RWPE1 (cell line): ENCODE measurements around the gene BUD31.
"Not testable (repeated sequence)": the region's sequence is repeated elsewhere in the genome, so short reads cannot be mapped to it uniquely, and the experiment has no call there.

Source experiments
- CTCF ChIA-PET: fragments of 350-600 bp; sonication (Branson Sonifier 250); formaldehyde crosslinking; extraction: SDS; loops from one replicate; lab custom pipeline; 2021; lab: Yijun Ruan, JAX
- POLR2A ChIA-PET: fragments of 400-600 bp; formaldehyde crosslinking; extraction: SDS; loops from one replicate; lab custom pipeline; 2020; ENCODE audit warnings: antibody characterized with exemption; ENCODE audit not compliant: low non-redundant PET; lab: Yijun Ruan, JAX
- DNase-seq: peaks from one replicate; pipeline ENCODE4 v3.0.0; 2012; ENCODE audit warnings: low spot score
- H3K27ac ChIP-seq: fragments of 450-650 bp; 2 replicates; pipeline ENCODE4 v1.5.1; 2017
- CTCF ChIP-seq: fragments of 450-650 bp; conservative IDR thresholded peaks from 2 replicates; pipeline ENCODE4 v1.5.1; 2017; ENCODE audit warnings: low read depth, mild to moderate bottlenecking

Gene BUD31

GRCh38 chr7:99415513-99416127 lies 6.9 kb downstream of the BUD31 start:
- POLR2A ChIA-PET, H3K27ac ChIP-seq, DNase-seq: not testable (repeated sequence)
- peak; percentile 83 for TF ChIP-seq CTCF
- CTCF ChIA-PET: interaction anchor here (0.6 to 1.0 kb wide), 8 partner anchors 10 to 592 kb away, joined by 3 to 5 read pairs (median 4); no protein-coding TSS in a partner anchor

- ChIA-PET POLR2A (no interaction called here), CTCF (interaction anchor here (0.9 kb wide), 1 partner anchor 491 kb away, joined by 3 read pairs; no protein-coding TSS in a partner anchor)
- TF ChIP-seq CTCF: no peak
- H3K27ac ChIP-seq: peak overlapping the region; percentile 14
- no peak for DNase-seq
These were observed 9.5 kb downstream of the BUD31 start for GRCh38 chr7:99418260-99418659.

GRCh38 chr7:99419323-99420021 lies 10.7 kb downstream of the BUD31 start:
- no peak for TF ChIP-seq CTCF
- H3K27ac ChIP-seq: peak overlapping the region; percentile 16
- CTCF ChIA-PET: no interaction called here

GRCh38 chr7:99420213-99420612 lies 11.4 kb downstream of the BUD31 start:
- ChIA-PET CTCF (no interaction called here), POLR2A (no interaction called here)
- no peak for TF ChIP-seq CTCF
- no peak for DNase-seq
- peak overlapping the region; percentile 16; the same call in 1 of the 2 replicates for H3K27ac ChIP-seq

More at GRCh38 chr7:99419323-99420021, 10.7 kb downstream of the BUD31 start:
- DNase-seq: no peak
- POLR2A ChIA-PET: no interaction called here

- POLR2A ChIA-PET: interaction anchor here (0.7 kb wide), 1 partner anchor 18 kb away, joined by 3 read pairs; the partner anchor contains the start of genes CPSF4 and PTCD1
- TF ChIP-seq CTCF: no peak
- H3K27ac ChIP-seq: no peak overlapping the region; the same call in 1 of the 2 replicates
- DNase-seq: no peak
- CTCF ChIA-PET: no interaction called here
These were observed 12.2 kb downstream of the BUD31 start for GRCh38 chr7:99420986-99421385.

- ChIA-PET CTCF (interaction anchor here (0.8 kb wide), 1 partner anchor 8 kb away, joined by 3 read pairs; no protein-coding TSS in a partner anchor), POLR2A (interaction anchor here (1.3 kb wide), 1 partner anchor 16 kb away, joined by 6 read pairs; the partner anchor contains the start of genes CPSF4 and PTCD1)
- no peak for DNase-seq
- H3K27ac ChIP-seq: peak overlapping the region; percentile 54
- no peak for TF ChIP-seq CTCF
These were observed 13.4 kb downstream of the BUD31 start for GRCh38 chr7:99422186-99422585.
